Measurements from ENCODE around the gene AGBL4.
"Not testable (repeated sequence)": the region's sequence is repeated elsewhere in the genome, so short reads cannot be mapped to it uniquely, and the experiment has no call there.

The AGBL4 gene

DNA sequence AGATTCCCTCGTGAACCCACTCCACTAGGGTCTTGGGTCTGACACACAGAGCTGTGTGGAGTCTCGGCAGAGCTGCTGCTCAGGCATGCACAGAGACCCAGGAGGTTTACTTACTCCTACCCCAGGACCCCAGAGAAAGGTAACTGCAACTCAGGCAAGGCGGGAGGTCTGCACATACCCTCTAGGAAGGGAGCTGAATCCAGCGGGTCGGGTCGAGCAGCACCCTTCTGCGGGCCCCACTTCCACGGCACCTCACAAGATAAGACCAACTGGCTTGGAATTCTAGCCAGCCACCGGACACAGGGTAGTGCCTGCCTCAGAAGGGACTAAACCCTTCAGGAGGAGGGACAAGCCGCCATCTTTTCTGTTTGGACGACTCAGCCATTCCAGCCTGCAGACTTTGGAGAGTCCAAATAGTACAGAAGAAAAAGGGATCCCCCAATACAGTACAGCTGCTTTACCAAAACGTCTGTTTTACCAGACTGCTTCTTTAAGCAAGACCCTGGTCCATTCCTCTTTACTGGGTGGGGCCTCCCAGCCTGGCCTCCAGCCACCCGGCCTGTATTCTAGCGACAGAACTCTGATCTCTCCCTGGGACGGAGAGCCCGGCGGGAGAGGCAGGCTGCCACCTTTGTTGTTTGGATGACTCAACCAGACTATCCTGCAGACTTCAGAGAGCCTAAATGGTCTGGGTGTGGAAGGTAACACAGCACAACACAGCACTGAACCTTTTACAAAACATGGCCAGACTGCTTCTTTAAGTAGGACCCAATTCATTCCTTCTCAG, 692.5 kb downstream of the AGBL4 start:
- no peak for DNase-seq
- CTCF ChIA-PET: no interaction called here
- Mint-ChIP-seq H3K4me1 (no peaks in the 10 kb centered on the region), H3K27ac (no peak overlapping the region), H3K9me3 (peaks cover 7% of the 10 kb centered on the region), H3K36me3 (no peaks in the 10 kb centered on the region), H3K27me3 (no peaks in the 10 kb centered on the region), H3K4me3 (no peak overlapping the region)

DNA sequence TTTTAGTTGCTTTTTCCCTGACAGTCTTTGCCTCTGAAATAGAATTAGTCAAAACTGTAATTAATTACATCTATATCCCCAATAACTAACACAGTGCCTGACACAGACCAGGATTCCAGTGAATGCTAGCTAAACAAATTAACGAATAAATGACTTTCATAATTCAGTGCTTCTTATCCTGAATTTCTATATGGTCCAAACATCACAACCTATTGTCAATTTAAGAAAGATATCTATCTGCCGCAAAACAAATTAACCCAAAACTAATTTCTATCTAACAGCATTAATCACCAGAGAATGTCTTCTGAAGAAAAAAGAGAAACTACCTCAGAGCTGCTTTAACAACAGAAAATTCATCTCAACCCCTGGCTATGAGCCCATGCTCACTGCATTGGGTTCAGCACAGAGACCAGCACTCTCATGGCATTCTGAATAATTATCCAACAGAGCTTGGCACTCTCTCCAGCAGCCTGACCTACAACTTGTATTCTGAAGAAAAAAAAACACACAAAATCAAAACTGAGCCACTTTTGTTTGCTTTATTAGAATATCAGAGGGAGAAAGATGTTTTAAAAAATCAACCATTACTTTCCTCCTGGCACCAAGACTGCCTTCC, 699.7 kb downstream of the AGBL4 start:
- Mint-ChIP-seq H3K4me1 (no peaks in the 10 kb centered on the region), H3K27ac (no peak overlapping the region), H3K27me3 (no peaks in the 10 kb centered on the region), H3K36me3 (no peaks in the 10 kb centered on the region), H3K9me3 (peaks cover 3% of the 10 kb centered on the region), H3K4me3 (no peak overlapping the region)
- CTCF ChIA-PET: no interaction called here
- DNase-seq: no peak

DNA sequence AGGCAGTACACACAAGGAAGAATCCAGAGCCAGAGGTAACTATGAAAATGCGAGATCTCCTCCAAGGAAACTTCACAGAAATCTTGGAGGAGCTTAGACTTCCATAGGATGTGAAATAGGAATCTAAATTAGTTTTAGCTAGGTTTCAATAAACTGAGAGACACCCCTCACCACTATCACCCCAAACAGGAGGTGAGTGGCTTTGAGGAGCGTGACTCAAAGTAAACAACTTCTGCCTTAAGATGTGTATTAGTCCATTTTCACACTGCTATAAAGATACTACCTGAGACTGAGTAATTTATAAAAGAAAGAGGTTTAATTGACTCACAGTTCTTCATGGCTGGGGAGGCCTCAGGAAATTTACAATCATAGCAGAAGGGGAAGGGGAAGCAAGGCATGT, 703.3 kb downstream of the AGBL4 start:
- CTCF ChIA-PET, H3K9me3 Mint-ChIP-seq, H3K27me3 Mint-ChIP-seq, H3K4me3 Mint-ChIP-seq, H3K4me1 Mint-ChIP-seq, H3K36me3 Mint-ChIP-seq, DNase-seq, H3K27ac Mint-ChIP-seq: not testable (repeated sequence)

DNA sequence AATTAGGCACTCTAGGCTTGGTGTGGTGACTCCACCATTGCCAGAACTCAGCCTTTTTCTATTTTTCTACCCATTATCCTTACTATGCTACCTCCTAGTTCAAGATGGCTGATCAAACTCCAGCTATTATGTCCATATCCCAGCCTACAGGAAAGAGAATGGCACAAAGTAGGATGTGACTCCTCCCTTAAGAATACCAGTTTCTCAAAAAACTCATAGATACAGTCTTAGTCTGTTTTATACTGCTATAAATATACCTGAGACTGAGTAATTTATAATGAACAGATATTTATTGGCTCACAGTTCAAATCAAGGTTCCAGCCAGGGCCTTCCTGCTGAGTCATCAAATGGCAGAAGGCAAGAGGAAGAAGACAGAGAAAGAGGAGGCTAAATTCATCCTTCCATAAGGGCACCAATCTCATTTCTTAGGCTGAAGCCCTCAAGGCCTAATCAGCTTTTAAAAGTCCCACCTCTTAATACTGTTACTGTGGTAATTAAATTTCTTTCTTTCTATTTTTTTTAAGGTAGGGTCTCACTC, 704.3 kb downstream of the AGBL4 start:
- Mint-ChIP-seq H3K27me3 (no peaks in the 10 kb centered on the region), H3K4me1 (no peaks in the 10 kb centered on the region), H3K9me3 (peaks cover 3% of the 10 kb centered on the region), H3K36me3 (no peaks in the 10 kb centered on the region), H3K4me3 (no peak overlapping the region), H3K27ac (no peak overlapping the region)
- no peak for DNase-seq
- CTCF ChIA-PET: no interaction called here

DNA sequence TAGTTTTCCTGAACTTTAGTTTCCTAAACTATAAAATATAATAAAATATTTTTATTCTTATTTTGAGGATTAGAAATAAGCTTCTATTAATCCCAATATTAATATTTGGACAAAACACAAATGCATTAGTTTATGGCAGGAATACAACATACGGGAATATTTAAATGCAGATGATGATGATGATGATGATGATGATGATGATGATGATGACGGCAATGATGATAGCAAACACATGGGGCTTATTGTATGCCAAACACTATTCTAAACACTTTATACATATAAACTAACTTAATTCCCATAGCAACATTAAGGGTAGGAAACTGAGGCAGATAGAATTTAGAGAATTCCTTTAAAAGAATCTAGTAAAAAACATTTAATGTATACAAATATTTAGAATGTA, 705.5 kb downstream of the AGBL4 start:
- peaks cover 3% of the 10 kb centered on the region for H3K9me3 Mint-ChIP-seq
- H3K27me3 Mint-ChIP-seq: no peaks in the 10 kb centered on the region
- no peaks in the 10 kb centered on the region for H3K36me3 Mint-ChIP-seq
- no peaks in the 10 kb centered on the region for H3K4me1 Mint-ChIP-seq
- no peak for DNase-seq
- no peak overlapping the region for H3K4me3 Mint-ChIP-seq
- CTCF ChIA-PET: no interaction called here
- no peak overlapping the region for H3K27ac Mint-ChIP-seq

DNA sequence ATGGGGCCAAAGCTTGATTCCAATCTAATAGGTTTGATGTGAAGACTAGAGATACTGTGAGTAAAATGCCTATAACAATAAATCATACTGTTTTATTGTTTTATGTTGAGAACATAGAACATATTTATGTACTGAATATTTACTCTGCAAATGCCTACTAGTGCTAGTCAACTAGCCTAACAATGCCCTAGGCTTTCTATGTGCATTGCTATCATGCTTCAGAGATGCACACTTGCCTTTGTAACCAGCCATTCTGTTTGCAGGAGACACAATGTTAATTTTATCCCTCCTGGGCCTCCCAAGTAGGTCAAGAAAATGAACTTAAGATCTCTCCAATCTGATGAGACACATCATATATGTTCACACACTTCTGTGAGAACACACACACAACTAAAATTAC, 716.3 kb downstream of the AGBL4 start:
- no peak overlapping the region for H3K4me3 Mint-ChIP-seq
- CTCF ChIA-PET: no interaction called here
- H3K4me1 Mint-ChIP-seq: no peaks in the 10 kb centered on the region
- H3K9me3 Mint-ChIP-seq: peaks cover 6% of the 10 kb centered on the region
- no peak for DNase-seq
- no peak overlapping the region for H3K27ac Mint-ChIP-seq
- no peaks in the 10 kb centered on the region for H3K36me3 Mint-ChIP-seq
- no peaks in the 10 kb centered on the region for H3K27me3 Mint-ChIP-seq

DNA sequence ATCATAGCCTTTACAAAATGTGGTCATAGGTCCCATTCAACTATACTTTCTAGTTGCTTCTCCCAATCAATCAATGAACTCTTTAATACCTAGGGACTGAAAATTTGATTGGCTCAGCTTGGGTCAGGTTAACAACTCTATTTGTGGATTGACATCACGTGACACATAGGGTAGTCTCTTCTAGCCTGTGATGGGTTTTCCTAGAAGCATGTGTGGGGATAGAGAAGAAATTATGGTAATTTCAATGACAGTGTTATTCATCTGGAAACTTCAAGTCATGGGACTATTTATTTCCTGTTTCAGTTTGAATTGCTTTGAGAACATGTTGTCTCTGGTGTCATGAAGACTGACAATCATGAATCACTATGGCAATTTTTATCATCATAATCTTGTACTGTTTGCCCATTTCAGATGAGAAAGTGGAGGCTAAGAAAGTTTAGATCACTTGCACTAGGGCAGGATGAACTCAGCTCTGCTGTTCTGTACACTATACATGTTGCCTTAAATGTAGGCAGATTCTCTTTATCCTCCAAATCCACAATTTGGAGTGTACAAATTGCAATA, 717.2 kb downstream of the AGBL4 start:
- Mint-ChIP-seq H3K36me3 (no peaks in the 10 kb centered on the region), H3K4me3 (no peak overlapping the region), H3K27me3 (no peaks in the 10 kb centered on the region), H3K4me1 (no peaks in the 10 kb centered on the region), H3K27ac (no peak overlapping the region), H3K9me3 (peaks cover 7% of the 10 kb centered on the region)
- no peak for DNase-seq
- CTCF ChIA-PET: no interaction called here

DNA sequence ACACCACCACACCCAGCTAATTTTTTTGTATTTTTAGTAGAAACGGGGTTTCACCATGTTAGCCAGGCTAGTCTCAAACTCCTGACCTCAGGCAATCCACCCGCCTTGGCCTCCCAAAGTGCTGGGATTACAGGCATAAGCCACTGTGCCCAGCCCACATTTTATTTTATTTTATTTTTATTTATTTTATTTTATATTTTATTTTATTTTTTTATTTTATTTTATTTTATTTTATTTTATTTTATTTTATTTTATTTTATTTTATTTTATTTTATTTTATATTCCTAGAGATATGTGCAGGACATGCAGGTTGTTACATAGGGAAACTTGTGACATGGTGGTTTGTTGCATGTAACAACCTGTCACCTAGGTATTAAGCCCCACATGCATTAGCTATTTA, 721.4 kb downstream of the AGBL4 start:
- H3K36me3 Mint-ChIP-seq, H3K9me3 Mint-ChIP-seq, H3K27me3 Mint-ChIP-seq, H3K27ac Mint-ChIP-seq, DNase-seq, H3K4me3 Mint-ChIP-seq, H3K4me1 Mint-ChIP-seq, CTCF ChIA-PET: not testable (repeated sequence)

DNA sequence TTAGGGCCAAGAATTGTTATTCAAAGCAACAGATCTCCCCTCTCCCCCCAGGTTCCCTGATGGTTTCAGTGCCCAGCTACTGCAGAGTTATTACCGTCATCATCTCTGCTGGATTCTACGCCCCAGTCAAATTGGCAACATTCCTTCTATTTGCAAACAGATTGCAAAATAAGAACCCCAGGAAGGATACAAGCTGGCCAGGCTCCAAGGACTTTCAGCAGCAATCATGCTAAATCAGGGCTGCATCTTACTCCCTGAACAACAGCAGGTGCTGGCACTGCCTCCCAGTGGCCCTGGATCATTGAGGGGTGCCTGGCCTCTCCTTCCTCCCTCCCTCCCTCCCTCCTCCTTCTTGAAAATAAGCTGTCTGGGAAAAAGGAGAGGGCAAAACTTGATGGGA, 725.5 kb downstream of the AGBL4 start:
- H3K4me3 Mint-ChIP-seq: no peak overlapping the region
- CTCF ChIA-PET: no interaction called here
- H3K36me3 Mint-ChIP-seq: no peaks in the 10 kb centered on the region
- DNase-seq: no peak
- H3K27me3 Mint-ChIP-seq: no peaks in the 10 kb centered on the region
- H3K4me1 Mint-ChIP-seq: no peaks in the 10 kb centered on the region
- H3K9me3 Mint-ChIP-seq: peaks cover 10% of the 10 kb centered on the region
- H3K27ac Mint-ChIP-seq: no peak overlapping the region

DNA sequence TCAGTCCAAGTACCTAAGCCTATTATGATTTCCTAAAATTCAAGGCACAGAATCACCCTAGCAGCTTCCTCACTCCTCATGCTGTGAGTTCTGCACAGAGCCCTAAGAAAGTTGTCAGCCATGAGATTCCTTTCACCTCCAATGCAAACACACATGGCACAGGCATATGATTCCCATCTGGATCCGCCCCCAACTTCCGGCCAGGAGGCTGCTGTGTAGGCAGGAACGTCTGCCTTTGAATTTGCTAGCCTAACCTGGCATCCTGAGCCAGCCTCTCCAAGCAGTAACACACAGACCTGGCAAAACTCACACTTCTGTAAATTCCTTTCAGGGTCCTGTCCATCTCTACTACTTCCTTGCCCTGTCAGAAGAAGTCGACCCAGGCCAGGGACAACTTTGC, 726.0 kb downstream of the AGBL4 start:
- Mint-ChIP-seq H3K27ac (no peak overlapping the region), H3K4me3 (no peak overlapping the region), H3K27me3 (no peaks in the 10 kb centered on the region), H3K9me3 (peaks cover 9% of the 10 kb centered on the region), H3K4me1 (no peaks in the 10 kb centered on the region), H3K36me3 (no peaks in the 10 kb centered on the region)
- no peak for DNase-seq
- CTCF ChIA-PET: no interaction called here

DNA sequence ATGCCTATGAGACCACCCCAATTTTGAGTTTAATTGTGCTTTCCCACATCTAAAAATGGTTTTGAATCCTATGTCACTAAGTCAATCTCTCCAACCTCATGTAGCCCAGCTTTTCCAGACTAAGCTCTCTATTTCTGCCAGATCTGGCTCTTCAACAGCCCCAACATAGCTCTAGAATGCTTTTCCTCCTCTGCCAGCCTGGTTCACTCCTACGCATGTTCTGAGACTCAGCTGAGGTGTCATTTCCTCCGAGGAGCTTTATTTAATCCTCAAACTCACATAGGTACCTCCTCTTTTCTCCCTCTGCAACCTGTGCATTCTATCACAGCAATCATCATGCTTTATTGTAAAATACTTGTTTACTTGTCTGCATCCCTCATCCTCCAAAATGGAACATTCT, 729.2 kb downstream of the AGBL4 start:
- Mint-ChIP-seq H3K36me3 (no peaks in the 10 kb centered on the region), H3K27me3 (no peaks in the 10 kb centered on the region), H3K4me3 (no peak overlapping the region), H3K4me1 (no peaks in the 10 kb centered on the region), H3K27ac (no peak overlapping the region), H3K9me3 (peaks cover 7% of the 10 kb centered on the region)
- CTCF ChIA-PET: no interaction called here
- no peak for DNase-seq

DNA sequence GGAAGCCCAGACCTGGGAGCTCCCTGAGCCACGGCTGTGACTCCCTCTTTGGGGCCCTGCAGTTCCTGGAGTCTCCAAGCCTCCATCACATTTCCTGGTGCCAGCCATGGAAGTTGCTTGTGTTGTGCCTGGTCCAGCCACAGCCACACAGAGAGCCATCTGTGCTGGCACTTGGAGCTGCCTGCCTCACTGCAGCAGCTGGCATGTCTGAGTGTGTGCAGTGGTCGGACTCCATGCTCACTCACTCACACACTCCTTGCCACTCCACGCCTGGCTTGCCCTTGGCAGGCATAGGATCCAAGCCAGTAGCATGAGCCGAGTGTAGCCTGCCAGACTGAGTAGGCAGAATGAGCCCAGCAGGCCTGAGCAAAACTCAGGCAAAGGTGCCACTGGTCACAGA, 730.7 kb downstream of the AGBL4 start:
- no peak for DNase-seq
- CTCF ChIA-PET: no interaction called here
- peaks cover 7% of the 10 kb centered on the region for H3K9me3 Mint-ChIP-seq
- H3K27me3 Mint-ChIP-seq: no peaks in the 10 kb centered on the region
- no peak overlapping the region for H3K27ac Mint-ChIP-seq
- no peak overlapping the region for H3K4me3 Mint-ChIP-seq
- no peaks in the 10 kb centered on the region for H3K36me3 Mint-ChIP-seq
- H3K4me1 Mint-ChIP-seq: no peaks in the 10 kb centered on the region

DNA sequence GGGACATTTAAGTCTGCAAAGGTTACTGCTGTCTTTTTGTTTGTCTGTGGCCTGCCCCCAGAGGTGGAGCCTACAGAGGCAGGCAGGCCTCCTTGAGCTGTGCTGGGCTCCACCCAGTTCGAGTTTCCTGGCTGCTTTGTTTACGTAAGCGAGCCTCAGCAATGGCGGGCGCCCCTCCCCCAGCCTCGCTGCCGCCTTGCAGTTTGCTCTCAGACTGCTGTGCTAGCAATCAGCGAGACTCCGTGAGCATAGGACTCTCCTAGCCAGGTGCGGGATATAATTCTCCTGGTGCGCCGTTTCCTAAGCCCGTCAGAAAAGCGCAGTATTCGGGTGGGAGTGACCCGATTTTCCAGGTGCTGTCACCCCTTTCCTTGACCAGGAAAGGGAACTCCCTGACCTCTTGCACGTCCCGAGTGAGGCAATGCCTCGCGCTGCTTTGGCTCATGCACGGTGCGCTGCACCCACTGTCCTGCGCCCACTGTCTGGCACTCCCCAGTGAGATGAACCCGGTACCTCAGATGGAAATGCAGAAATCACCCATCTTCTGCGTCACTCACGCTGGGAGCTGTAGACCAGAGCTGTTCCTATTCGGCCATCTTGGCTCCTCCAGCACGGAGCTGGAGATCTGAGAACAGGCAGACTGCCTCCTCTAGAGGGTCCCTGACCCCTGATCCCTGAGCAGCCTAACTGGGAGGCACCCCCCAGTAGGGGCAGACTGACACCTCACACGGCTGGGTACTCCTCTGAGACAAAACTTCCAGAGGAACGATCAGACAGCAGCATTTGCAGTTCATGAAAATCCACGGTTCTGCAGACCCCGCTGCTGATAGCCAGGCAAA, 766.3 kb downstream of the AGBL4 start:
- CTCF ChIA-PET, H3K27ac Mint-ChIP-seq: not testable (repeated sequence)

DNA sequence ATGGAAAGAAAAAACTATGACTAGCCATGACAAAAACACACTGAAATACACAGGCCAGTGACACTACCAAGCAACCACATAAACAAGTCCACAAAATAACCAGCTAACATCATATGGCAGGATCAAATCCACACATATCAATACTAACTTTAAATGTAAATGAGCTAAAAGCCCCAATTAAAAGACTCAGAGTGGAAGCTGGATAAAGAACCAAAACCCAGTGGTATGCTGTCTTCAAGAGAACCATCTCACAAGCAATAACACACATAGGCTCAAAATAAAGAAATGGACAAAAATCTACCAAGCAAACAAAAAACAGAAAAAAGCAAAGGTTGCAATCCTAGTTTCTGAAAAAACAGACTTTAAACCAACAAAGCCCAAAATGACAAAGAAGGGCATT, 770.8 kb downstream of the AGBL4 start:
- CTCF ChIA-PET: no interaction called here
- Mint-ChIP-seq H3K27me3 (no peaks in the 10 kb centered on the region), H3K9me3 (peaks cover 11% of the 10 kb centered on the region), H3K27ac (no peak overlapping the region), H3K4me3 (no peak overlapping the region), H3K36me3 (no peaks in the 10 kb centered on the region), H3K4me1 (no peaks in the 10 kb centered on the region)
- DNase-seq: no peak

More for the DNA sequence above, 766.3 kb downstream of the AGBL4 start:
- not testable (repeated sequence) for H3K4me3 Mint-ChIP-seq, H3K27me3 Mint-ChIP-seq, H3K36me3 Mint-ChIP-seq, DNase-seq, H3K4me1 Mint-ChIP-seq
- H3K9me3 Mint-ChIP-seq: peaks cover 11% of the 10 kb centered on the region
